PC-3 (cell line): ENCODE measurements around the gene TREM1. TPM values are rescaled to one million over a fixed set of nuclear protein-coding genes. Genes with fewer than 3 reads are reported as not detected.

Experiments
- ATAC-seq: fragments of 200-7000 bp; cut with Tn5 transposase; 2 replicates; pipeline ENCODE4 v1.9.1; 2020; ENCODE audit warnings: mild to moderate bottlenecking, moderate library complexity
- BruUV-seq: library from RNA; stranded (reverse); fragments of 400-500 nt; replicated peaks from 2 replicates; lab custom pipeline; 2021; lab: Mats Ljungman, UMichigan
- CTCF ChIA-PET: fragments of 300-600 bp; sonication (Branson Sonifier 250); formaldehyde crosslinking; loops from one replicate; lab custom pipeline; 2022; ENCODE audit warnings: antibody characterized with exemption; lab: Charles Lee
- POLR2A ChIA-PET: fragments of 300-600 bp; sonication (Branson Sonifier 250); formaldehyde crosslinking; loops from one replicate; lab custom pipeline; 2022; ENCODE audit warnings: antibody characterized with exemption; ENCODE audit not compliant: unreplicated experiment; lab: Charles Lee
- DNase-seq: peaks from one replicate; pipeline ENCODE4 v3.0.0-alpha.2; 2015
- H2AFZ ChIP-seq: fragments of 300-600 bp; sonication (generic); 2 replicates; pipeline ENCODE4 v1.6.0; 2016; ENCODE audit warnings: antibody characterized with exemption, low read length
- H3F3A ChIP-seq: fragments of 300-600 bp; sonication (generic); one replicate; pipeline ENCODE4 v1.6.0; 2017; ENCODE audit warnings: antibody characterized with exemption, low read length, control low read depth, mild to moderate bottlenecking; ENCODE audit not compliant: unreplicated experiment
- H3K27ac ChIP-seq: fragments of 300-600 bp; sonication (generic); 2 replicates; pipeline ENCODE4 v1.5.1; 2016; ENCODE audit warnings: mild to moderate bottlenecking, low read length
- H3K27me3 ChIP-seq: fragments of 300-600 bp; sonication (generic); 2 replicates; pipeline ENCODE4 v1.6.1; 2016; ENCODE audit warnings: low read length, mixed read lengths
- H3K36me3 ChIP-seq: fragments of 300-600 bp; sonication (generic); 2 replicates; pipeline ENCODE4 v1.6.1; 2016; ENCODE audit warnings: low read depth, mixed run types, low read length, mixed read lengths
- H3K4me1 ChIP-seq: fragments of 300-600 bp; sonication (generic); 2 replicates; pipeline ENCODE4 v1.5.1; 2016; ENCODE audit warnings: low read length; ENCODE audit not compliant: insufficient read depth
- H3K4me2 ChIP-seq: fragments of 300-600 bp; sonication (generic); 2 replicates; pipeline ENCODE4 v1.6.0; 2016; ENCODE audit warnings: low read length
- H3K4me3 ChIP-seq: fragments of 300-600 bp; sonication (generic); 2 replicates; pipeline ENCODE4 v1.5.1; 2016; ENCODE audit warnings: mild to moderate bottlenecking, low read length, mixed read lengths
- H3K79me2 ChIP-seq: fragments of 300-600 bp; sonication (generic); 2 replicates; pipeline ENCODE4 v1.6.1; 2017; ENCODE audit warnings: low read length, mixed read lengths
- H3K9ac ChIP-seq: fragments of 300-600 bp; sonication (generic); 2 replicates; pipeline ENCODE4 v1.6.0; 2016; ENCODE audit warnings: mild to moderate bottlenecking, low read length
- H3K9me2 ChIP-seq: fragments of 300-600 bp; sonication (generic); replicated peaks from 2 replicates; pipeline ENCODE4 v1.6.1; 2016; ENCODE audit warnings: mixed run types, low read length, mixed read lengths
- H3K9me3 ChIP-seq: fragments of 300-600 bp; sonication (generic); 2 replicates; pipeline ENCODE4 v1.6.1; 2016; ENCODE audit warnings: low read length, mixed read lengths
- H4K20me1 ChIP-seq: fragments of 300-600 bp; sonication (generic); 2 replicates; pipeline ENCODE4 v1.6.1; 2016; ENCODE audit warnings: low read length, mixed read lengths
- EZH2 ChIP-seq: fragments of 300-600 bp; sonication (generic); IDR thresholded peaks from one replicate; pipeline ENCODE4 v1.6.1; 2017; ENCODE audit warnings: antibody characterized with exemption, mild to moderate bottlenecking, low read length; ENCODE audit not compliant: unreplicated experiment
- intact Hi-C: fragments of 100-400 bp; cut with micrococcal nuclease; formaldehyde crosslinking; loops from 2 replicates; pipeline ENCODE4 v1.9.0; 2023
- total RNA-seq: library from RNA; depleted of rRNA; stranded (reverse); fragments of >200 nt; gene quantifications from 2 replicates; pipeline ENCODE4 v1.2.3, GENCODE V29; 2014; rRNA removed

TREM1 gene
- total RNA-seq, 1 experiment from 2014 or later, result 0.98 TPM

DNA sequence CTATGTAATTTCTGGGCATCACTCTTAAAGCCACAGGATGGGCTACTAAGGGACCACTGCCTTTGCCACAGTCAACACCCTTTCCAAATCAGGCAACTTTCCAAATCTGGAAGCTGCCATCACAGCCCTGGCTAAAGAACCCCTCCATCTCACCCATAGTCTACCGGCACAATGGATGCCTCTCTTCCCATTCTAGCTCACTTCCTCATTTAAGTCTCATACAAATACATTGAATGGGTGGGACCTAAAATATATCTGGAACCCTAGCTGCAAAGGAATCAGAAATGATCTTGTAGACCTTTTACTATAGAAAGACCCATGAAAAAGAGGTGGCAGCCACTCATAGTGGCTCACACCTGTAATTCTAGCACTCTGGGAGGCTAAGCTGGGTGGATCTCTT is 61.7 kb downstream of the TREM1 start:
- Histone ChIP-seq H3K79me2 (no peaks in the 10 kb centered on the region), H3K4me3 (no peak overlapping the region), H3K9me2 (no peaks in the 10 kb centered on the region), H3K9me3 (no peaks in the 10 kb centered on the region), H3F3A (no peaks in the 10 kb centered on the region), H2AFZ (no peak overlapping the region), H3K27me3 (peaks cover 25% of the 10 kb centered on the region; the same call in 1 of the 2 replicates), H3K27ac (no peak overlapping the region), H3K9ac (no peak overlapping the region), H4K20me1 (no peaks in the 10 kb centered on the region), H3K36me3 (no peaks in the 10 kb centered on the region), H3K4me2 (no peak overlapping the region), H3K4me1 (peaks cover 12% of the 10 kb centered on the region; the same call in 1 of the 2 replicates)
- POLR2A ChIA-PET, result no interaction called here
- no peak for ATAC-seq
- no TSS peak for BruUV-seq
- TF ChIP-seq EZH2, result no peak
- no peak for DNase-seq
- intact Hi-C loops, result no loop called here
- CTCF ChIA-PET, result no interaction called here

Other genes with a start within 250 kb of the TREM1 start
- gene UNC5CL, start 247.5 kb downstream of the TREM1 start, total RNA-seq, result 0.58 and 1.4 TPM in 2 replicates
- not detected in 2 replicates for gene TSPO2, start 244.2 kb downstream of the TREM1 start, total RNA-seq
- gene APOBEC2, start 233.5 kb downstream of the TREM1 start, total RNA-seq, result not detected in 2 replicates
- gene OARD1, start 214.3 kb downstream of the TREM1 start, total RNA-seq, result 11.2 and 12.1 TPM in 2 replicates
- gene NFYA, start 213.7 kb downstream of the TREM1 start, total RNA-seq, result 31.7 and 32.9 TPM in 2 replicates
- not detected in 2 replicates for gene TREML1, start 132.3 kb downstream of the TREM1 start, total RNA-seq
- not detected in 2 replicates for gene TREM2, start 123.6 kb downstream of the TREM1 start, total RNA-seq
- not detected in 2 replicates for gene TREML2, start 85.5 kb downstream of the TREM1 start, total RNA-seq
- gene TREML4, start 58.3 kb downstream of the TREM1 start, total RNA-seq, result not detected in 2 replicates
- not detected in 2 replicates for gene NCR2, start 48.9 kb upstream of the TREM1 start, total RNA-seq